ENCODE results near the gene CTDP1. TPM values are rescaled to one million over a fixed set of nuclear protein-coding genes. Genes with fewer than 3 reads are reported as not detected.
A peak's percentile ranks its signal among the peaks of the same experiment; 100 is the strongest.

CTDP1 gene
- polyA plus RNA-seq, 4 donors = 12.4 to 16.8 (median 12.6) TPM

DNA sequence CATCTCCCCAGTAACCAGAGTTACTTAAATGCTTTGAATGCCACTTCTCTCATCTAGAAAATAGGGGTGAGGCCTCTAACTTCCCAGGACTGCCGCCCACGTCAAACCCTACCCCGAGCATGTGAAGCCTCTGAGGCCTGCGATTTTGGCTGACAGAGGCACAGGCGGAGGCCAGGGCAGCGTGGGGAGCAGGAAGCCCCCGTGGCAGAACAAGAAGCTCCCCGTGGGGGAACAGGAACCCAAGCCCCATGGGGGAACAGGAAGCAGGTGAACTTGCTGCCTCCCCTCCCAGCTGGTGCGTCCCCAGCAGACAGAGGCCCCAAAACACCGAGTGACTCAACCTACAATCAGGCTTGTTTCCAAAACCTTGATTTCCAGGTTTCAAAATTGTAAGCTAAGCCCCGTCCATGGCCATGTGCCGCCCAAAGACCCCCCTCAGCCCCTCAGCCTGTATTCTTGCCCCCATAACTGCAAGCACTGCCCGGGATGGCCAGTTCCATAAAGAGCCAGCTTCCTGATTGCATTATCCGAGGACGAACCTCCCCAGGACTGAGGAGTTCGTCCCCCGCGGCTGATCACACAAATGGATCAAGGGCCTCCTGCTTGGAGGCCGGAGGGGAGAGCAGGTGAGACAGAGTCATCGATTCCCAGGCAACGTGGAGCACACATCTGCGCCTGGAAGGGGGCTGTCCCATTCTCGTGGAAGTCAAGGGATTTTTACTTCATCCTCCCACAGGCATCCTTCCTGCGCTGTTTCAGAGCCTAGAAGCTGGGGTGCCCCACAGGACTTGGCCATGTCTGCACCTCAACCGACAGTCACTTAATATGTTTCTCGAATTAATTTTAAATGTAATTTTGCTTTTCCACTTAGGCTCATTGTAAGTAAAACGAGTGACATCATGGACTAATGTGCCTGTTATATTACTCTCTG is 36.3 kb upstream of the CTDP1 start:
- no peak for DNase-seq (ENCODE audit: low read depth in 4 of 4, low spot score in 3 of 4)

DNA sequence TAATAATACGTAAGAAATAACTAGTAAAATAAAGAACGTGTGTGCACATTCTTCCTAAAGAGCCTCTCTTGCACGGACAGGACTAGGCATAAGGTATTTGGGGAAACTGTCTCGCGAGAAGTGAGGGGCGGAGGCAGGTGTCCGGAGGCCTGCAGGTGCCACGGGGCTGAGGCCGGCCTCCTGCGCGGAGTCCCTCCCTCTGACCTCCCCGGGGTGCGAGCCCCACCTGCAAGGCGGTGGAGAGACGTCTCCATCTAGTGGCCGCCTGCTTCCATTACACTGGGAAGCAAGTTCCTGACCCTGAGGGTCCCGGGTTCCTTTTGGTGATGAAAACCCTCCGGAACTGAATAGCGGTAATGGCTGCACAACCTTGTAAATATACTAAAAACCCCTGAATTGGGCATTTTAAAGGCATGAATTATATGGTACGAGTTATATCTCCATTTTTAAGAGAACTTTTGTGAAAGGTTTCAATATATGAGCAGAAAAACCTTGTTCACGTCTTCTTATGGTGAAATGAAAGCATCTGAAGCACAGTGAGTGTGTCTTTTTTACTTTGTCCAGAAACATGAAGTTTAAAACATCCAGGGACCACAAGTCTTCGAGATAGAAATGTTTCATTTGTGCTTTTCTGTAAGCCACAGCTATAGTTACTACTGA is 35.5 kb upstream of the CTDP1 start:
- DNase-seq (ENCODE audit: low read depth in 4 of 4, low spot score in 3 of 4) = peak in 2 of 4 donors; percentile 36 to 42

DNA sequence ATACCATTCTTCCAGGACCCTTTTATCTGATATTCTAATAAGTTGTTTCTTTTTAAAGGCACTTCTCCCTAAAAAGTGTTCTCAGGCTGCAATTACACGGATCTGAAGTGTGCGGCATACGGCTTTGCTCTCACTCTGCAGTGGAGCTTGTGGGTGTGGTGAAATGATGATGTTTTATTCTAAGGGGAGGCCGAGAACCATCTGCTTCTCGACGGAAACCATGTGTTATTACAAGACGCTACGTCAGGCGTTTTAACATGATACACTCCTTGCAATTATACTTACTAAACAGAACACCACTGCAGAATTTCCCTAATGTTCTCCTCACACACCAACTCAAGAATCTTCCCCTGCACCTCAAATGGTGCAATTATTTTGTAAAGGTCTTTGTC is 34.9 kb upstream of the CTDP1 start:
- DNase-seq (ENCODE audit: low read depth in 4 of 4, low spot score in 3 of 4) = no peak

DNA sequence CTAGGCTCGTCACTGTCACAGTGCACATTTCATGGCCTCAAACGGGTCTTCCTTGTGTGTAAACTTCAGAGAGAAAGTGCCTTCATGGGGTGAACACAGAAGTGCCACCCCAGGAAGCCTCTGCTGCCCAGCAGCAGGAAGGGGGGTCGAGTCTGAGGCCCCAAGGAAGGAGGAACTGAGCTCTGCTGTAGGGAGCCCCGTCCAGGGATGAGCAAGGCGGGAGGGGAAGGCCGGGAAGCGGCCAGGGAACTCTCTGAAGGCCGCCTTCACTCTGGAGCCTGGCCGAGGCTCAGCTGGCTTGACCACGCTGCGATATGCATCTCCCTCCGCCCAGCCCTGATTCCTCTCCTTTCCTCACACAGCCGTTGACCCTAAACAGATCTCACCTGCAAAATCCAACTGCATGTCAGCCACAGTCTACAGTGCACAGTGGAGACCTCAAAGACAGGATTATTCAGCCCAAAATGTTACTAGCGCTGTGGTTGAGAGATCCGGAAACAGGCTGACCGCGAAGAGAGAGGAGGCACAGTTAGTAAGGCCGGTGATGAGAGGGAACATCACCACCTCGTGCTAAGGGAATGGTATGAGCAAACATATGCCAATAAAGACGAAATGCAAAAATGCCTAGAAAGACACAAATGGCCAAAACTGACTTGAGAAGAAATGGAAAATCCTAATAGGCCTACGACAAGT is 34.2 kb upstream of the CTDP1 start:
- DNase-seq (ENCODE audit: low read depth in 4 of 4, low spot score in 3 of 4) = no peak

DNA sequence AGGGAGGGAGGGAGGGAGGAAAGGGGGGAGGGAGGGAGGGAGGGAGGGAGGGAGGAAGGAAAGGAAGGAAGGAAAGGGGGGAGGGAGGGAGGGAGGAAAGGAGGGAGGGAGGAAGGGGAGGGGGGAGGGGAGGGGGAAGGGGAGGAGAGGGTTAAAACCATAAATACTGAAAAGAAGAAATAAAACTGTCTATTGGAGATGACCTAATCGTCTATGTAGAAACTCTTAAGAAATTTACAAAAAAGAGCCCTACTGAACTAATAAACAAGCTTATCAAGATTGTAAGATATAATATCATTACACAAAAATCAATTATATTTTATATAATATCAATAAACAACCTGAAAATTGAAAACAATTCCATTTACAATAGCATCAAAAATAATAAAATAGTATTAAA is 32.3 kb upstream of the CTDP1 start:
- DNase-seq (ENCODE audit: low read depth in 4 of 4, low spot score in 3 of 4) = no peak

DNA sequence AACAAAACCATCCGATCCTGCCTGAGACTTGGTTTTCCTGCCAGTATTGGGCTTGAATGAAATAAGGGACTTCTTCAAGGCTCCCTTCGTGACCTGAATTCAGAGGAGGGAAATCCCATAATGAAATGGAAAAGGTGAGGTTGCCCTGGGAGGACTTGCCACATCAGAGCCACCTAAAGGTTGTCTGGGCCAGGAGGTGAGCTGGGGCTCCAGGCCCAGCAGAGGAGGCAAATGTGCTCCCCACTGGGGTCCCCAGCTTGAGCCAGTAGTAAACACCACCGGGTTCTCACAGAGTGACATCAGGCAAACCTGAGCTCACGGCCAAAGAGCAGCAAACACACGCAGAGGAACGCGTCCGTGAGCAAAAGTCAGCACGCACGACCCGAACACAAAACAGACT is 28.6 kb upstream of the CTDP1 start:
- DNase-seq (ENCODE audit: low read depth in 4 of 4, low spot score in 3 of 4) = no peak

DNA sequence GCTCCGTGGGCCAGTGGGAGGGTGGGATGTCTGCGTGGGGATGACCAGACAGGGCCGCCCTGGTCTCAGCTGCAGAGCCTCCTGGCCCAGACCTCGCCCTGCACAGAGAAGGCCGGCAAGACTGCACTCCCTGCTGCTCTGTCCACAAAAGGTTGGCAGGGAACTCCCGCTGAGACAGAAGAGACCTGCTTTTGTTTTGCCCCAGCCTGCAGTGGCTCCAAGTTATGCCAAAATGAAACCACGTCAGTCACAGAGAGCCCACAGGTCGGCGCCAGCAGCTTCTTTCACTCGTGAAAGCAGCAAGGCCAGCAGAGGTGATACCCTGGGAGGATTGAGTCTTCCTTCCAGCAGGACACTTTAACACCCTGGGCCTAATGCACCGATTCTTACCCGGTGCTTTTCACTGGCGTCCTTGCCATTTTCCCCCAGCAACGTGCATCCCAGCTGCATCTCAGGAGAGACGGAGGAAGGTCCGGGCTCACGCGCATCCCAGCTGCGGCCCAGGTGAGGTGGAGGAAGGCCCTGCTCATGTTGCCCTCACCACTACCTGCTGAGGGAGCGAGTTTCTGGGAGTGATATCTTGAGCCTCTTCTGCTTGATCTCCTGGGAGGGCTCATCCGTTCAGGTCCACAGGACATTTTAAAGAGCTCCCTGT is 22.1 kb upstream of the CTDP1 start:
- no peak for DNase-seq (ENCODE audit: low read depth in 4 of 4, low spot score in 3 of 4)

DNA sequence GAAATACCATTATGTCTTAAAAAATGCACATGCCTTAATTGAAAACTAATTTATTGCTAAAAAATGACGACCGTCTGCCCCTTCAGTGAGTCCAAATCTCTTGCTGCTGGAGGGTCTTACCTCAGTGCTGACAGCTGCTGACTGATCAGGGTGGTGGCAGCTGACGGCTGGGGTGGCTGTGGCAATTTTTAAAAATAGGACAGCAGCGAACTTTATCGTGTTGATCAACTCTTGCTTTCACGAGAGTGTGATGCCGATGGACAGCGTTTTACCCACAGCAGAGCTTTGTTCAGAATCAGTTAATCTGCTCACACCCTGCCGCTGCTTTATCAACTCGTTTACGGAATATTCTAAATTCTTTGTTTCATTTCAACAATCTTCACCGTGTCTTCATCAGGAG is 21.2 kb upstream of the CTDP1 start:
- no peak for DNase-seq (ENCODE audit: low read depth in 4 of 4, low spot score in 3 of 4)

DNA sequence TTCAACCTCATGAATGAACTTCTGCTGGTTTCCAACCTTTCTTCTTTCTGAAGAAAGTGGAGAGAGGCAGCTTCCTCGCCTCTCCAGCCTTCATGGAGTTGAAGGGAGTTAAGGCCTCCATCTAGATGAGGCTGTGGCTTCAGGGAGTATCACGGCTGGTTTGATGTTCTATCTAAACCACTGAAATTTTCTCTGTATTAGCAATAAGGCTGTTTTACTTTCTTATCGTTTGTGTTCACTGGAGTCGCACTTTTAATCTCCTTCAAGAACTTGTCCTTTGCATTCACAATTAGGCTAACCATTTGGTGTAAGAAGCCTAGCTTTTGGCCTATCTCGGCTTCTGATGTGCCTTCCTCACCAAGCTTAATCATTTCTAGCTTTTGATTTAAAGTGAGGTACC is 19.9 kb upstream of the CTDP1 start:
- DNase-seq (ENCODE audit: low read depth in 4 of 4, low spot score in 3 of 4) = no peak

DNA sequence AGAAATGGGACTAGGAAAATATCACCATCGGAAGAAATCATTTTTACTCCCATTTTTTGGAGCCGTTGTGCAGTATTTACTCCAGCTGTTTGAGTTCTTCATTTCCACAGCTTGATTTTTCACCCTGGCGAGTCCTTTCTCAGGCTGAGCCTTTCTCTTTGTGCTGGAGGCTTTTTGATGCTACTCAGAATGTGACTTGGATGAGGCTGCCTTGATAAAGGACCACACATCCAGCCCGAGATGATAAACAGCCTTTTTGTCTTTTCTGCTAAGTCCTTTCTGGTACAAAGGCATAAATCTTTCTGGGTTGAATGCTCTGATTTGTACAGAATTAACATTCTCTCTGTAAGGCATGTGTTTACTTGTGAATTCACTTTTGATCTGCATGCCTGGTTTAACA is 17.6 kb upstream of the CTDP1 start:
- no peak for DNase-seq (ENCODE audit: low read depth in 4 of 4, low spot score in 3 of 4)

DNA sequence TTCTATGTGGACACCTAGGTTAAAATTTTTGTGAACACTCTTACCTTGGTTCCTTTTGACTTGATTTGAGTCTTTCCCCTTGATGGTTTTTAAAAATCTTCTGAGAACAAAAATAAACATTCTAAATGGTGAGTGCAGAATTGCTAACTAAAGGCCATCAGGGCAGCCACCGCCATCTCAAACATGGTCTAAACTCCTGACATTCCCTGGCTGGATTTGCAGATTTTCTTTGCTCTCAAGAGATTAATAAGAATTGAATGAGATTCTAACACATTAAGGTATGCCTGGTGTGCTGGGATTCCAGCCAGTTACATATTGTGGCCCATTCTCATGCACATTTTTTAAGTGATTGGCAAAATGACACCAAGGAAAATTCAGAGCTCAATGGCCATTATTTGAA is 17.2 kb upstream of the CTDP1 start:
- DNase-seq (ENCODE audit: low read depth in 4 of 4, low spot score in 3 of 4) = no peak

DNA sequence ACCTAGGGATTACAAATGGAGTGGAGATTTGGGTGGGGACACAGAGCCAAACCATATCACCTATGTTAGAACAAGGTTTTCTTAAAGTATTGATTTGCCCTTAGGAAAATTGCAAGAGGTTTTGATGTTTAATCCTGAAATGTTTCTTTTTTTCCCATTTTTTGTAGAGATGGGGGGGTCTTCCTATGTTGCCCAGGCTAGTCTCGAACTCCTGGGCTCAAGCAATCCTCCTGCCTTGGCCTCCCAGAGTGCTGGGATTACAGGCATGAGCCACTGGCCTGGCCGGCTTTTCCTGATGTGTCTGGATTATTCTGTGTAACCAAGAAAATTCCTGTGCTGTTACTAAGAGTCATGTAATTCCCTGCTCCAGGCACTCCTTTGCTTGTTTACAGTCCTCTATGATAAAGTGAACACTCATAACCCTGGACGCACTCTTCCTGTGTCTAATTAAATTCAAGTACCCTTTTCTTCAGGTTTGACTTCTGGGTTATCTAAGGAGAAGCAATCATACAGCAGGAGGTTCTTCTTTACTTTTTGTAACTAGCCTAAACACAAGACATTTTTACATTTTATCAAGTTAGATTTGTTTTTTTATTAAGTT is 15.0 kb upstream of the CTDP1 start:
- DNase-seq (ENCODE audit: low read depth in 4 of 4, low spot score in 3 of 4) = no peak

DNA sequence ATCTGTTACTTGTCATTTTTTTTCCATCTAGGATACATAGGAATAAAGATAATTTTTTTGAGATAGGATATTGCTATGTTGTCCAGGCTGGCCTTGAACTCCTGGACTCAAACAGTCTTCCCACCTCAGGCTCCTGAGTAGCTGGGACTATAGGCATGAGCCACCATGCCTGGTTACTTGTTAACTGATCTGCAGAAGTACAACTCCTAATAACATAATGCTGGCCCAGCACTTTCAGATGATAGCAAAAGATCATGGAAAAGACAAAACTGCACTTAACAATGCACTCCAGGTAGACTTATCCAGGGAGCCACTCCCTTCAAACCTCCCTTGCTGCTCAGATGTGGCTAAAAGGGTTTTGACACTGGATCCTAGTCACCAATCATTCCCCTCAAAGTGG is 11.4 kb upstream of the CTDP1 start:
- no peak for DNase-seq (ENCODE audit: low read depth in 4 of 4, low spot score in 3 of 4)

DNA sequence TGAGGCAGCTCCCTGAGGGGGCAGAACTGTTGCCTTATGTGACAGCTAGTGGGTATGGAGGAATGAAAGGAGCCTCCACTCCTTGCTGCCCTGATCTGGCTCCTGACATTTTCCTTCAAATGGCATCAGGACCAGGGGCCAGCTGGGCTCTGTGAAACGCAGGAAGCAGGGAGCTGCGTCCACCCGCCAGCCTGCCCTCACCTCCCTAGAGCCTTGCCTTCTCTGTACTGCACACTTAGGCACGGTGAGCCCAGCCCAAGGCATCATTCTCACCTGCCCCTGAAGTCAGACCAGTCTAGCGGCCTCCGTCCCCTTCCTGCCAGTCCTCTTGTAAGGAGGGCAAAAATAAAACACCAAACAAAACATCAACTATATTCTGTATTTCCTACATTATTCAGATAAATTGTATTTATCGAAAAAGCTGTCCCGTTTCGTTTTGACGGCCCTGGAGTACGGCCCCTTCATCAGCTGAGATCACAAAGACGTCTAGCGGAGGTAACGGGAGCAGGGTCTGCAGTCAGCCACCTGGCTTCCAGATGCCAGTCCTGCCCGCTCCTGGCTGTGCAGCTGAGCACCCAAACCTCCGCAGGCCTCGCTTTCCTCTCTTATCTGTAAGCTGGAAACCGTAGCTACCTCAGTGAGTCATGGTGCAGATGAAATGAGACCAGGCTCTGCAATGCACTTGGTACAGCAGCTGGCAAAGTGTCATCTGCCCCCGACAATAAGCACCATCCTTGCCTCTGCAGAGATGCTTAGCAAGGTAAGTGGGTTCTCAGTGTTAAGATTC is 6.9 kb upstream of the CTDP1 start:
- no peak for DNase-seq (ENCODE audit: low read depth in 4 of 4, low spot score in 3 of 4)

DNA sequence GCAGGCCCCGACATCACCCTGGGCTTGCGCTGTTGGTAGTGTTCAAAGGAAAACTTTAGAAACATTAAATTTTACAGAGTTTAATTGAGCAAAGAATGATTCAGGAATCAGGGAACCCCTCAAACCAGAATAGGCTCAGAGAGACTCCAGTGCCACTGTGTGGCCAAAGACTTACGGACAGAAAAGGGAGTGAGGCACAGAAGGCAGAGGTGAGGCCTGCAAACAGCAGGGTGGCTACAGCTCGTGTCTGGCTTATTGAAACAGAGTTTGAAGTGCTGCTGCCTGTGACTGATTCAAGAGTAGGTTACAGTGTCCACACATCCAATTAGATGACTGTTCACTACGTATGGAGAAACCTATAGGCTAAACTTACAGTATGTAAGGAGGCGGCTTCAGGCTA is 2.4 kb upstream of the CTDP1 start:
- DNase-seq (ENCODE audit: low read depth in 4 of 4, low spot score in 3 of 4) = no peak

DNA sequence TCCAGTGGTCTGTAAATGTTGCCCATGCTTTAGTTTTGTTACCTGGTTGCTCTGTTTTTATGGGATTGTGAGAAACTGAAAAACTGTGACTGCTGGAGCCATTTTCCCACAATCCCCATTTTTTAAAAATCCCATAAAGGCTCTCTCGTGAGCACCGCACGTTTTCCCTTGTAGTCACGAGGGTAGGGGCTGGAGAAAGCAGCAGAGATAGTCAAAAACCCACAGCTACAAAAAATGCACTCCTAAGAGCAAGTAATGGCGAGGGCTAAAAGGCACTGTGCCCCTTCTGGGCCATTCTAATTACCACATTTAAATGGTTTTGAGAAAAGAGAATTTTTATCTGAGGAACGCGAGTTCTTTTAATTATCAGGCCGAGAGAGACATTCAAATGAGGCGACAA is 1.8 kb upstream of the CTDP1 start:
- no peak for DNase-seq (ENCODE audit: low read depth in 4 of 4, low spot score in 3 of 4)

DNA sequence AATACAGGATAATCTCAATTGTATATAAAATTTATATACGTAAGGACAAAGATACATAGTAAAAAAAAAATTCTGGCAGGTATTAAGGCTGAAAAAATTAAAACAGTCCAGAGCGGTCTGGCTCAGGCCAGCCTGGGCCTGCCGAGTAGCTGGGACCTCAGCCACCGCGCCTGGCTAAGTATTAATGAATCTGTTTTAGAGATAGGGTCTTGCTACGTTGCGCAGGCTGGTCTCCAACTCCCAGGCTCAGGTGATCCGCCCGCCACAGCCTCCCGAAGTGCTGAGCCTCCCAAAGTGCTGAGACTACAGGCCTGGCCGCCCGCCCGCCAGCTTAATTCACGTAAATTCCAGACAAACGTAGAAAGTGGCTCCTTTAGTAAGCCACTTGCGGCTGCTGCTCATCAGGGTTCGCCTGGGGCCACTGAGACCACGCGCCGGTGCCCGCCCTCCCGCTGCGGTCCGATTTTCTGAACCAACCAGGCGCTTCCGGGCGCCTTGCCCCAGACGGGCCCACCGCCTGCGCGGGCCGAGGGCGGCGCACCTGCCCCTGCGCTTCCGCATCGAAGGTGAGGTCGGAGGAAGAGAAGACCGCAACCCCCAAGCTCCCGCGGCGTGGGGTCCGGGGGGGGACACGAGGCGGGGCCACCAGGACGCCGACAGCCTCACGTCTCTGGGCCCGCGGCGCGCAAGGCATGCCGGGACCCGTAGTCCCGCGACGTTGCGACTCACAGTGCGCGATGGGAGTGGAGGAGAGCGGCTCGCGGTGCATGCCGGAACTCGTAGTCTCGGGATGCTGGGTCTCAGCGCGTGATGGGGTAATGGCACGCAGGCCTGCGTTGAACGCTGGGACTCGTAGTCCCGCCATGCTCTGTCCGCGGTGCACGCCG is 695 bp upstream of the CTDP1 start:
- peak; percentile 95 to 97 (median 96) for DNase-seq (ENCODE audit: low read depth in 4 of 4, low spot score in 3 of 4)

DNA sequence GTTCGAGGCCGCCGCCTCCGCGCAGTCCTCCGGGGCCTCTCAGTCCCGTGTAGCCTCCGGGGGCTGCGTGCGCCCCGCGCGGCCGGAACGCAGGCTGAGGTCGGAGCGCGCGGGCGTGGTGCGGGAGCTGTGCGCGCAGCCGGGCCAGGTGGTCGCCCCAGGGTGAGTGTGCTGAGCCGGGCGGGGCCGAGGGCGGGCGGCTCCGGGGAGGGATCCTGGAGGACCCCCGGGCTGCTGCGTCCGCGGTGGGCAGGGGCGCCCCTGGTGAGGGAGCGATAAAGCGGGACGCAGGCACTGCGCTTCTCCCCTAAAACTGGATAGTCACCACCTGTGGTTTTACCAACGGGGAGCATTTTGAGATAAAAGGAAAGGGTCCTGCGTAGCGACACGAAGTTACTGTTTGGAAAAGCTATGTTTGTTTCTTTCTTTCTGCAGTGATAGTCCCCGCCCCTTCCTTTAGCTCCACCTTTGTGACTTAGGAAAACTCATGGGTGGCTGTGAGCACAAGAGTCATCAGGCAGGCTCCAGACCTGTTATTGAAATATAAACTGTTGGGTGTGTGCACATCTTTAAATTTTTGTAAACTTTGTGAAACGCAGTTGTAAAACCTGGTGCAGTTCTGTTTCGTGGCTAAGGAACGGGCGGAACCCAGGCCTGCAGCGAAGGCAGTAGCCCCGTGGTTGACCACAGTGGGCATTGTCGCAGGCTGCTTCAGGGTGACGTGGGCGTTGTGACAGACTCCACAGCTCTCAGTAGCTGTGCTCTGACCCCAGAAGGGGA is 687 bp downstream of the CTDP1 start:
- no peak for DNase-seq (ENCODE audit: low read depth in 4 of 4, low spot score in 3 of 4)

Data from right renal pelvis (tissue), 4 donors.